PFSK-1 (cell line): ENCODE data around the gene MAT2A.

Experiments used
- FOXP2 ChIP-seq: optimal IDR thresholded peaks from 2 replicates; pipeline ENCODE3; 2011; ENCODE audit warnings: borderline replicate concordance, control low read depth, inconsistent platforms; ENCODE audit not compliant: insufficient read depth; ENCODE audit errors: extremely low read length, extremely low read depth
- POLR2AphosphoS5 ChIP-seq: IDR thresholded peaks from 2 replicates; pipeline ENCODE4 v1.6.1; 2012; ENCODE audit warnings: low read depth, mild to moderate bottlenecking, control low read depth, low read length, moderate library complexity
- SIN3A ChIP-seq: IDR thresholded peaks from 2 replicates; pipeline ENCODE4 v1.6.1; 2012; ENCODE audit warnings: mild to moderate bottlenecking, low read length, moderate library complexity, borderline replicate concordance; ENCODE audit not compliant: insufficient read depth
- TAF1 ChIP-seq: IDR thresholded peaks from 2 replicates; pipeline ENCODE4 v1.6.1; 2012; ENCODE audit warnings: low read length, control low read depth, borderline replicate concordance; ENCODE audit not compliant: insufficient read depth
- TF ChIP-seq, protein P1 (sequence below), 2 experiments: IDR thresholded peaks; 2 replicates each; pipeline versions ENCODE4 v1.6.1 to v1.8.0; 2011 to 2012; ENCODE audit warnings: low read depth in 2 of 2, low read length in 2 of 2, control low read depth in 1 of 2, inconsistent platforms in 1 of 2, mild to moderate bottlenecking in 1 of 2, moderate library complexity in 1 of 2; ENCODE audit not compliant: insufficient read depth in 1 of 2

MAT2A gene

DNA sequence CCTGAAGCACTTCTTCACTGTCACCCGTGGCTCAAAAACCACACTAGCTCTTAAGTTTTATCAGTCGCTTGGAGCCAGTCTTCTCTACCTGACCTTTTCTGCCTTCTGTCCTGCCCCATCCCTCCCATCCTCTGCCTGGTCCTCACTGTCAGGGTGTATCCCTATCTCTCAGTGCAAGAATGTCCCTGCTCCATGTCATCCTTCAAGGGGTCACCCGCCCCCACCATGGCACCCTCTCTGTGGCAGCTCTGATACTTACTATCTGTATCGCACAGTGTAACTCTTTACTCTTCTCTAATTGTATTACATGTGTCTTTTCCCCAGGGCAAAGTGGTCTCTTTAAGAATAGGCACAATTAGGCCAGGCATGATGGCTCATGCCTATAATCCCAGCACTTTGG is 49.7 kb downstream of the MAT2A start:
- no peak for TF ChIP-seq FOXP2
- no peak for TF ChIP-seq SIN3A
- no peak for TF ChIP-seq TAF1

DNA sequence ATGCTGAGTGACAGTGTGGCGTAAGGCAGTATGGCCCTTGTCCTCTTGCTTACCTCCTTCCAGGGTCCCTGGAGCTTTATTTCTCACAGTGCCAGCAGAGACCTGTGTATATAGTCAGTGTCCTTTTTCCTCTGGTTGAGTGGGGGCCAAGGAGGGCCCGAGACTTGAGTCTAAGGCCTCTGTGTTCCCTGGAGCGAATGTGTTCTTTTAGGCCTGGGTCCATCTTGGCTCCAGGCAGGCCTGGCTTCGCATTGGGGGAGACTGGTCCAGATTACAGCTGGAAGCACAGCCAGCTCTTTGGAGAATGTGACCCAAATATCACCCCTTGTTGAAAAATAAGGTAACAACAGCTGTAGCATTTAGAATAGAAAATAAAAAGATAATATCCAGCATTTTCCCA is 50.2 kb downstream of the MAT2A start:
- TF ChIP-seq SIN3A (no peak), TAF1 (no peak), POLR2AphosphoS5 (no peak), FOXP2 (no peak)
- TF ChIP-seq, protein P1, sequence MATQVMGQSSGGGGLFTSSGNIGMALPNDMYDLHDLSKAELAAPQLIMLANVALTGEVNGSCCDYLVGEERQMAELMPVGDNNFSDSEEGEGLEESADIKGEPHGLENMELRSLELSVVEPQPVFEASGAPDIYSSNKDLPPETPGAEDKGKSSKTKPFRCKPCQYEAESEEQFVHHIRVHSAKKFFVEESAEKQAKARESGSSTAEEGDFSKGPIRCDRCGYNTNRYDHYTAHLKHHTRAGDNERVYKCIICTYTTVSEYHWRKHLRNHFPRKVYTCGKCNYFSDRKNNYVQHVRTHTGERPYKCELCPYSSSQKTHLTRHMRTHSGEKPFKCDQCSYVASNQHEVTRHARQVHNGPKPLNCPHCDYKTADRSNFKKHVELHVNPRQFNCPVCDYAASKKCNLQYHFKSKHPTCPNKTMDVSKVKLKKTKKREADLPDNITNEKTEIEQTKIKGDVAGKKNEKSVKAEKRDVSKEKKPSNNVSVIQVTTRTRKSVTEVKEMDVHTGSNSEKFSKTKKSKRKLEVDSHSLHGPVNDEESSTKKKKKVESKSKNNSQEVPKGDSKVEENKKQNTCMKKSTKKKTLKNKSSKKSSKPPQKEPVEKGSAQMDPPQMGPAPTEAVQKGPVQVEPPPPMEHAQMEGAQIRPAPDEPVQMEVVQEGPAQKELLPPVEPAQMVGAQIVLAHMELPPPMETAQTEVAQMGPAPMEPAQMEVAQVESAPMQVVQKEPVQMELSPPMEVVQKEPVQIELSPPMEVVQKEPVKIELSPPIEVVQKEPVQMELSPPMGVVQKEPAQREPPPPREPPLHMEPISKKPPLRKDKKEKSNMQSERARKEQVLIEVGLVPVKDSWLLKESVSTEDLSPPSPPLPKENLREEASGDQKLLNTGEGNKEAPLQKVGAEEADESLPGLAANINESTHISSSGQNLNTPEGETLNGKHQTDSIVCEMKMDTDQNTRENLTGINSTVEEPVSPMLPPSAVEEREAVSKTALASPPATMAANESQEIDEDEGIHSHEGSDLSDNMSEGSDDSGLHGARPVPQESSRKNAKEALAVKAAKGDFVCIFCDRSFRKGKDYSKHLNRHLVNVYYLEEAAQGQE (IDR thresholded peaks at IDR 0.05; ENCODE audit: insufficient read depth in 1 of 2, low read depth in 2 of 2, low read length in 2 of 2), result no peak

DNA sequence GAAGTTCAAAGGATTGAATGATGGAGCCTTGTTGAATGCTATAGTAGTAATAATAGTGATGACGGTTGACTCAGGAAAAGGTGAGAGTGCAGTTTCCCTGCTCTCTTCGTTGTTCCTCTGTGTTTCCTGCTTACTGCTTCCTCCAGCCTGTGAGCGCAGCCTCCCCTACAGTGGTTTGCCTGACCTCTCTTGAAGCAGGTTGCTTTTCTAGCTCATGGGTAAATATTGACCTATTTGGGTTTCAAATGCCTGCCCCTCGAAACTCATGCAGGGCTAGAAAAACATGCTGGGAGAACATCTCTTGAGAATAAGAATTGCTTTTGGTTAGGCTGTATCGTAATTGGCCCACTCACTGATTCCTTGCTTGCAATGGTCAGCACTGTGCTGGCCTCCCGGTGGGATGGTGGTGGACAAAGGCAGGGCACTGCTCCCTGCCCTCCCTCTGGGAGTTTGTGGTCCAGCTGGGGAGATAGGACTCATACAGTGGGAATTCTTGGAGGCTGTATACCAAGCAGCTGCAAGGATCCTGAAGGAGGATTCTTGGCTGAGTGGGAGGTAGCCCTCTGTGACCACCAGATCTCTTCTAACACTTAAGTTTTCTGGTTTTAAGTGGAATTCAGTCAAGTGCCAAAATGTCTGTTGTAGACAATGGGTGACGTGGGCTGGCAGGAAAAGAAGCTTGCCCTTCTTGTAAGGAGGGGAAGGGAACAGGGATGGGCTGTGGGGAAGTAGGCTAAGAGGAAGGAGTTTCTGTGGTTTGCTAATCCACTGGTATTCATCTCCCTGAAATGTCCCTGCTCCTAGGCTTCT is 51.2 kb downstream of the MAT2A start:
- TF ChIP-seq FOXP2, result no peak
- TF ChIP-seq TAF1, result no peak
- TF ChIP-seq, protein P1 (IDR thresholded peaks at IDR 0.05; ENCODE audit: insufficient read depth in 1 of 2, low read depth in 2 of 2, low read length in 2 of 2), result no peak
- TF ChIP-seq POLR2AphosphoS5, result no peak
- no peak for TF ChIP-seq SIN3A

DNA sequence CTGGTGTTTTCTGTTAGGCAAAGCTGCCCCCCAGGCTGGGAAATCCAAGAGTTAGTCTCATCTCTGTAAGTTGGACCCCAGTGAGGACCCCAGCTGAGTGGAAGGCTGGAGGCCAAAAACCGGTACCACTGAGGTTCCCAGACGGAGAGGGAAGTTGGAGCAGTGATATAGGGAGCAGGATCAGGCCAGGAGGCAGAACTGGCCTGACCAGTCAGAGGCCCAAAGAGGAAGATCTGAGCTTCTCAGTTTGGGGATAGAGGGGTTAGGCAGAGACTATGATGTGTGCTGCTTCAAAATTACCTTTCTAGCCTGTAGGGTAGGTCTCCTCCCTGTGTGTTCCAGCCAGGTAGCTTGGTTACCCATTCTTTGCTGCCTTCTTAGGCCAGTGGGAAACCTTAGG is 52.0 kb downstream of the MAT2A start:
- TF ChIP-seq POLR2AphosphoS5 (no peak), FOXP2 (no peak), SIN3A (no peak), TAF1 (no peak)
- TF ChIP-seq, protein P1 (IDR thresholded peaks at IDR 0.05; ENCODE audit: insufficient read depth in 1 of 2, low read depth in 2 of 2, low read length in 2 of 2), result no peak

DNA sequence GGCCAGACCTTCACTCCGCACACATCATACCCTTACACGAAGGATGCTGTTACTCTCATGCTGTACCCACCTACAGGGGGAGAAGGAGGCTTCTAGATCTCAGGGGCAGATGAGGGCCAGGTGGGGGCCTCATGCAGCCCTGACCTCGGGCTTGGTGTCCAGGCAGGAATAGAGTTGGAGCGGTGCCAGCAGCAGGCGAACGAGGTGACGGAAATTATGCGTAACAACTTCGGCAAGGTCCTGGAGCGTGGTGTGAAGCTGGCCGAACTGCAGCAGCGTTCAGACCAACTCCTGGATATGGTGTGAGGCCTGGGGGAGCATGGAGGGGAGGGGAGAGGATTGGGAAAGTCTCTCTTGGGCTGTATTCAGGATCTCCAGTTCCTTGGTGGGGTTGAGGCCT is 52.6 kb downstream of the MAT2A start:
- no peak for TF ChIP-seq TAF1
- TF ChIP-seq SIN3A, result no peak
- no peak for TF ChIP-seq POLR2AphosphoS5
- TF ChIP-seq, protein P1 (IDR thresholded peaks at IDR 0.05; ENCODE audit: insufficient read depth in 1 of 2, low read depth in 2 of 2, low read length in 2 of 2), result no peak
- no peak for TF ChIP-seq FOXP2
